GM19240 (cell line): Measurements from ENCODE around the gene GET4.
"Not testable (repeated sequence)": the region's sequence is repeated elsewhere in the genome, so short reads cannot be mapped to it uniquely, and the experiment has no call there.

Source experiments
- DNase-seq: peaks from one replicate; pipeline ENCODE4 v3.0.0; 2011; ENCODE audit warnings: low spot score; ENCODE audit not compliant: insufficient read length

The GET4 gene

GRCh38 chr7:845731-846130 lies 30.6 kb upstream of the GET4 start:
- DNase-seq, result no peak

GRCh38 chr7:846958-847650 lies 29.2 kb upstream of the GET4 start:
- DNase-seq, result not testable (repeated sequence)

GRCh38 chr7:847728-848127 lies 28.6 kb upstream of the GET4 start:
- not testable (repeated sequence) for DNase-seq

- no peak for DNase-seq
Measured at GRCh38 chr7:849145-849544, 27.2 kb upstream of the GET4 start.

- no peak for DNase-seq
Measured at GRCh38 chr7:849781-850180, 26.6 kb upstream of the GET4 start.

GRCh38 chr7:851204-851603 lies 25.1 kb upstream of the GET4 start:
- no peak for DNase-seq

GRCh38 chr7:853366-854117 lies 22.8 kb upstream of the GET4 start:
- DNase-seq, result no peak

GRCh38 chr7:854118-854775 lies 22.1 kb upstream of the GET4 start:
- no peak for DNase-seq

- no peak for DNase-seq
Measured at GRCh38 chr7:855686-856369, 20.5 kb upstream of the GET4 start.

GRCh38 chr7:856444-857095 lies 19.8 kb upstream of the GET4 start:
- no peak for DNase-seq

GRCh38 chr7:857661-858060 lies 18.7 kb upstream of the GET4 start:
- DNase-seq, result no peak

- DNase-seq, result no peak
Measured at GRCh38 chr7:859359-860030, 16.9 kb upstream of the GET4 start.

- DNase-seq, result no peak
Measured at GRCh38 chr7:860149-860548, 16.2 kb upstream of the GET4 start.

- no peak for DNase-seq
Measured at GRCh38 chr7:861222-861621, 15.1 kb upstream of the GET4 start.

- no peak for DNase-seq
Measured at GRCh38 chr7:862157-862556, 14.2 kb upstream of the GET4 start.

GRCh38 chr7:863106-863505 lies 13.2 kb upstream of the GET4 start:
- no peak for DNase-seq

- DNase-seq, result no peak
Measured at GRCh38 chr7:865921-866320, 10.4 kb upstream of the GET4 start.

GRCh38 chr7:867001-867405 lies 9.4 kb upstream of the GET4 start:
- no peak for DNase-seq

GRCh38 chr7:867406-868188 lies 8.8 kb upstream of the GET4 start:
- no peak for DNase-seq

GRCh38 chr7:868189-868486 lies 8.2 kb upstream of the GET4 start:
- no peak for DNase-seq
